RWPE2 (cell line): ENCODE data around the gene CPSF3.

Experiments
- ATAC-seq: fragments of 200-7000 bp; cut with Tn5 transposase; 3 replicates; pipeline ENCODE4 v1.9.1; 2021; ENCODE audit warnings: low read depth
- DNase-seq: peaks from one replicate; pipeline ENCODE4 v3.0.0-alpha.2; 2020; ENCODE audit warnings: low spot score
- H3K27ac ChIP-seq: fragments of 450-650 bp; 2 replicates; pipeline ENCODE4 v1.5.1; 2017; ENCODE audit warnings: mild to moderate bottlenecking; ENCODE audit not compliant: poor library complexity, severe bottlenecking
- H3K27me3 ChIP-seq: fragments of 250-450 bp; sonication (Bioruptor Pico); 2 replicates; pipeline ENCODE4 v1.5.1; 2021; ENCODE audit warnings: mild to moderate bottlenecking, moderate library complexity; ENCODE audit not compliant: insufficient read depth, poor library complexity, severe bottlenecking
- H3K36me3 ChIP-seq: fragments of 250-450 bp; sonication (Bioruptor Pico); 2 replicates; pipeline ENCODE4 v1.5.1; 2020; ENCODE audit warnings: low read depth, mild to moderate bottlenecking, moderate library complexity
- H3K4me1 ChIP-seq: fragments of 250-450 bp; sonication (Bioruptor Pico); 2 replicates; pipeline ENCODE4 v1.5.1; 2021; ENCODE audit warnings: mild to moderate bottlenecking, moderate library complexity; ENCODE audit not compliant: insufficient read depth, poor library complexity, severe bottlenecking
- H3K4me3 ChIP-seq: fragments of 250-450 bp; sonication (Bioruptor Pico); 2 replicates; pipeline ENCODE4 v1.5.1; 2021; ENCODE audit warnings: mild to moderate bottlenecking, moderate library complexity; ENCODE audit not compliant: severe bottlenecking
- H3K9me3 ChIP-seq: fragments of 250-450 bp; sonication (Bioruptor Pico); 2 replicates; pipeline ENCODE4 v1.5.1; 2021; ENCODE audit warnings: mild to moderate bottlenecking, moderate library complexity; ENCODE audit not compliant: severe bottlenecking
- CTCF ChIP-seq: fragments of 450-650 bp; IDR thresholded peaks from one replicate; pipeline ENCODE4 v1.5.1; 2017; ENCODE audit warnings: mild to moderate bottlenecking, moderate library complexity; ENCODE audit not compliant: poor library complexity, severe bottlenecking

Gene CPSF3

GRCh38 chr2:9463698-9464034 lies 40.2 kb downstream of the CPSF3 start:
- no peak for DNase-seq
- H3K4me1 ChIP-seq: no peaks in the 10 kb centered on the region
- TF ChIP-seq CTCF: no peak
- ATAC-seq: no peak
- H3K4me3 ChIP-seq: no peak overlapping the region
- no peak overlapping the region for H3K27ac ChIP-seq
- no peaks in the 10 kb centered on the region for H3K27me3 ChIP-seq
- H3K9me3 ChIP-seq: no peaks in the 10 kb centered on the region
- peaks cover 44% of the 10 kb centered on the region for H3K36me3 ChIP-seq

- DNase-seq (no peak), ATAC-seq (no peak)
- H3K36me3 ChIP-seq: peaks cover 41% of the 10 kb centered on the region
- H3K4me1 ChIP-seq: no peaks in the 10 kb centered on the region
- H3K9me3 ChIP-seq: no peaks in the 10 kb centered on the region
- TF ChIP-seq CTCF: no peak
- H3K4me3 ChIP-seq: no peak overlapping the region
- H3K27ac ChIP-seq: no peak overlapping the region
- no peaks in the 10 kb centered on the region for H3K27me3 ChIP-seq
These were observed 41.7 kb downstream of the CPSF3 start for GRCh38 chr2:9465170-9465569.

GRCh38 chr2:9466147-9466683 lies 42.8 kb downstream of the CPSF3 start:
- no peak for ATAC-seq
- TF ChIP-seq CTCF: no peak
- H3K4me3 ChIP-seq: no peak overlapping the region
- H3K27ac ChIP-seq: no peak overlapping the region
- DNase-seq: no peak
- no peaks in the 10 kb centered on the region for H3K27me3 ChIP-seq
- H3K4me1 ChIP-seq: no peaks in the 10 kb centered on the region
- H3K9me3 ChIP-seq: no peaks in the 10 kb centered on the region
- peaks cover 35% of the 10 kb centered on the region for H3K36me3 ChIP-seq

GRCh38 chr2:9467687-9468086 lies 44.2 kb downstream of the CPSF3 start:
- TF ChIP-seq CTCF: no peak
- Histone ChIP-seq H3K4me1 (no peaks in the 10 kb centered on the region), H3K27ac (no peak overlapping the region), H3K9me3 (no peaks in the 10 kb centered on the region), H3K36me3 (peaks cover 35% of the 10 kb centered on the region), H3K4me3 (no peak overlapping the region), H3K27me3 (no peaks in the 10 kb centered on the region)
- DNase-seq (no peak), ATAC-seq (no peak)

- Histone ChIP-seq H3K27me3 (no peaks in the 10 kb centered on the region), H3K4me3 (no peak overlapping the region), H3K4me1 (peaks cover 3% of the 10 kb centered on the region), H3K36me3 (peaks cover 29% of the 10 kb centered on the region), H3K9me3 (no peaks in the 10 kb centered on the region), H3K27ac (no peak overlapping the region)
- TF ChIP-seq CTCF: no peak
- DNase-seq (no peak), ATAC-seq (no peak)
These were observed 47.8 kb downstream of the CPSF3 start for GRCh38 chr2:9471206-9471605.
